GM23338 (cell line): ENCODE data around the gene PRSS50.

Source experiments
- CTCF ChIP-seq, 2 experiments: fragments of 200-600 bp in 1 of 2; sonication (generic) in 1 of 2; conservative IDR thresholded peaks; 2 replicates each; pipeline versions ENCODE4 v1.5.1 to v1.6.1; 2016 to 2017; ENCODE audit warnings: antibody characterized with exemption in 2 of 2, low read depth in 2 of 2, mild to moderate bottlenecking in 2 of 2, moderate library complexity in 1 of 2
- EZH2 ChIP-seq: fragments of 200-600 bp; sonication (generic); IDR thresholded peaks from one replicate; pipeline ENCODE4 v1.8.0; 2017; ENCODE audit warnings: antibody characterized with exemption, mild to moderate bottlenecking, low read depth; ENCODE audit not compliant: unreplicated experiment
- EZH2phosphoT487 ChIP-seq: fragments of 200-600 bp; sonication (generic); IDR thresholded peaks from one replicate; pipeline ENCODE4 v1.8.1; 2018; ENCODE audit warnings: antibody characterized with exemption; ENCODE audit not compliant: unreplicated experiment
- JUNB ChIP-seq: IDR thresholded peaks from one replicate; pipeline ENCODE4 v1.6.1; 2016; ENCODE audit warnings: antibody characterized with exemption; ENCODE audit not compliant: unreplicated experiment
- POLR2AphosphoS5 ChIP-seq: IDR thresholded peaks from 2 replicates; pipeline ENCODE4 v1.6.1; 2016; ENCODE audit warnings: antibody characterized with exemption, low read depth
- REST ChIP-seq: IDR thresholded peaks from one replicate; pipeline ENCODE4 v1.6.1; 2018; ENCODE audit warnings: antibody characterized with exemption; ENCODE audit not compliant: unreplicated experiment
- STAT1 ChIP-seq: IDR thresholded peaks from one replicate; pipeline ENCODE4 v1.6.1; 2016; ENCODE audit warnings: antibody characterized with exemption; ENCODE audit not compliant: unreplicated experiment

GRCh38 chr3:46710229-46710628 is 7.4 kb downstream of the PRSS50 start:
- TF ChIP-seq CTCF (conservative IDR thresholded peaks at IDR 0.05; ENCODE audit: low read depth in 2 of 2) (no peak), POLR2AphosphoS5 (no peak), EZH2 (no peak), EZH2phosphoT487 (no peak), REST (no peak), STAT1 (no peak), JUNB (no peak)
